ENCODE measurements around the gene ERAS.
A peak's percentile ranks its signal among the peaks of the same experiment; 100 is the strongest.
"Not testable (repeated sequence)": the region's sequence is repeated elsewhere in the genome, so short reads cannot be mapped to it uniquely, and the experiment has no call there.

Gene ERAS

DNA sequence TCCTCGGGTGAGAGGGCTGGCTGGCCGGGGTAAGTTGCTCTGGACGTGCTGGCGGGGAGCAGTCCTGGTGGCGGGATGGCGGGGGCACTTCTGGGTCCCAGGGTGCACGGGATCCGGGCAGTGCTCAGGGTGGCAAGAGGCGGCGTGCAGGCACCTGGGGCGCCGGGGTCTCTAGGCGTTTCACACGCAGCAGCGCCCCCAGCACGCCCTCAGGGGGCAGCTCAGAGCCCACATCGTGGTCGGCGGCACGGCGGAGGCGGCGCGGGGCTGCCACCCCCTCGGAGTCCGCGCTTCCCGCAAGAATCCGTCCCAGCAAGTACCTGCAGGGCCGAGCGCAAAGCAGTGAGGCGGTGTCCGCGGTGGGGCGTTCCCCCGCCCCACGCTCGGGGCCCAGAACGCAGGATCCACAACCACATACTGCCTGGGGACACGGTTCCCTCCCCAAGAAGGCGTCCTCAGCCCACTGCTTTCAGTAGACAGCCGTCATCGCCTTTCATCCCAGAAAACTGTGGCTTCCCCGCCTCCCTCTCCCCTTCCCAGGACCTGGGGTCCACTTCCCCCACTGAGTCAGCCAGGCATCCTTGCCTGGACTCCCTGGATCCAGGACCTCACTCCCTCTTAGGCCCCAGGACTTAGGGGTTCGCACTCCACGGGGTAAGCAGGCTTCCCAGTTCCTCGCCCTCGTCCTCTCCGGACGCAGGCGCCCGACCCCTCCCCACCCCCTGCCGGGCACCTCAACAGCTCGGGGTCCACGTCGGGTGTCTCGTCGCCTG, 5.0 kb downstream of the ERAS start:
- no peak overlapping the region for H3K27ac Mint-ChIP-seq
- no peak overlapping the region for H3K4me3 Mint-ChIP-seq
- DNase-seq (ENCODE audit: low spot score): no peak
- H3K9me3 Mint-ChIP-seq: no peaks in the 10 kb centered on the region
- H3K36me3 Mint-ChIP-seq (ENCODE audit: low read depth): peaks cover 5% of the 10 kb centered on the region
- H3K27me3 Mint-ChIP-seq (ENCODE audit: low read depth): peaks cover 62% of the 10 kb centered on the region
- H3K4me1 Mint-ChIP-seq (ENCODE audit: low read depth): peaks cover 9% of the 10 kb centered on the region

DNA sequence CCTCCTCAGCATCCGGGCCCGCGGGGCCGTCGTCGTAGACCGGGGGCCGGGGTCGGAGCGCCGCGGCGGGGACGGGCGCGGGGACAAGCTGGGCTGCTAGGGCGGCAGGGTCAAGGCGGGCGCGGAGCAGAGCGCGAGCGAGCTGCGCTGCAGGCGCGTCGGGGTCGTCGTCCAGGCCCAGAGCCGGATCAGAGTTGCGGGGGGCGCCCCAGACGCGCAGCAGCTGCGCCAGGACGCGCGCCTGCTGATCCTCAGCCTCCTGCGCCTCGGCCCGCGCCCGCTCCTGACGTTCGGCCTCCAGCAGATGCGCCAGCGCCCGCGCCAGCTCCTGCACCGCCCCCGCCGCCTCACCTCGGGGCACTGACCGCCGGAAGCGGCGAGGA, 5.6 kb downstream of the ERAS start:
- peaks cover 68% of the 10 kb centered on the region for H3K27me3 Mint-ChIP-seq (ENCODE audit: low read depth)

DNA sequence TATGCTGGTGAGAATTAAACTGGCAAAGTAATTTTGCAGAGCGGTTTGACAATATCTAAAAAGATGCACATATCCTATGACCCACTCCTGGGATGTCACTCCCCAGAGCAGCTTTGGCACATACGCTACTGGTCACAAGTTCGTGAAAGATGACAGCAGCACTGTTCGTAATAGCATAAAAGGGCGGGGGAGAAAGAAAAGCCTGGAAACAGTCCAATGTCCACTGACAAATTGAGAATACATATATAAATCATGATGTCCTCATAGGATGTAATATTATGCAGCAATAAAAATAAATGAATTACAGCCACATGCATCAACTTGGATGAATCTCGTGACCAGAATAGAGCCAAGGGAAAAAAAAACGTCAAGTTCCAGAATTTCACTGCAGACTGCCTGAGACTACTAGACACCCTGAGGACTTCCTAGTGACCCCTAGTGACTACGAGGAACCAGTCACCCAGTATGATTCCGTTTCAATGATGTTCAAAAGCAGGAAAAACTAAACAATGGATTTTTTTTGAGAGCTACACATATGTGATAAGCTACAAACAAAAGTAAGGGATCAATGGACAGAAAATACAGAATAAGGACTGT, 7.3 kb downstream of the ERAS start:
- no peaks in the 10 kb centered on the region for H3K36me3 Mint-ChIP-seq (ENCODE audit: low read depth)
- H3K27ac Mint-ChIP-seq: no peak overlapping the region
- no peak for DNase-seq (ENCODE audit: low spot score)
- H3K4me1 Mint-ChIP-seq (ENCODE audit: low read depth): peaks cover 9% of the 10 kb centered on the region
- H3K27me3 Mint-ChIP-seq (ENCODE audit: low read depth): peaks cover 57% of the 10 kb centered on the region
- H3K9me3 Mint-ChIP-seq: no peaks in the 10 kb centered on the region
- H3K4me3 Mint-ChIP-seq: no peak overlapping the region

More for the DNA sequence above, 5.6 kb downstream of the ERAS start:
- Mint-ChIP-seq H3K9me3 (no peaks in the 10 kb centered on the region), H3K4me1 (ENCODE audit: low read depth) (peaks cover 9% of the 10 kb centered on the region), H3K36me3 (ENCODE audit: low read depth) (peaks cover 5% of the 10 kb centered on the region), H3K4me3 (no peak overlapping the region), H3K27ac (no peak overlapping the region)
- no peak for DNase-seq (ENCODE audit: low spot score)

DNA sequence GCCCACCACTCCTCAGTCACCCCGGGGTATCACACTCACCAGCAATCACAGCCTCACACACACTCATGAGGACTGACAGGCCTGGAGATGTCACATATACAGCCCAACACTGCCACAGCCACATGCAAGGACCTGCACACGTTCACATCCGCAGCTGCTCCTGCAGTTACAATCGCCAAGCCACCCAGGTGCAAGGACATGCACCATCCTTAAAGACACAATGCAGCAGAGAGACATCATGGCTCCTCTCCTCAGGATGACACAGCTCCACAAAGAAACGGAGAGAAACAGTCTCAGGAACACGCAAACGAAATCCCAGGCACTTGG, 8.0 kb downstream of the ERAS start:
- H3K4me1 Mint-ChIP-seq (ENCODE audit: low read depth): peaks cover 9% of the 10 kb centered on the region
- no peaks in the 10 kb centered on the region for H3K9me3 Mint-ChIP-seq
- no peak for DNase-seq (ENCODE audit: low spot score)
- H3K27me3 Mint-ChIP-seq (ENCODE audit: low read depth): peaks cover 54% of the 10 kb centered on the region
- peak overlapping the region; percentile 43 for H3K27ac Mint-ChIP-seq
- H3K4me3 Mint-ChIP-seq: peak overlapping the region; percentile 74
- H3K36me3 Mint-ChIP-seq (ENCODE audit: low read depth): no peaks in the 10 kb centered on the region

DNA sequence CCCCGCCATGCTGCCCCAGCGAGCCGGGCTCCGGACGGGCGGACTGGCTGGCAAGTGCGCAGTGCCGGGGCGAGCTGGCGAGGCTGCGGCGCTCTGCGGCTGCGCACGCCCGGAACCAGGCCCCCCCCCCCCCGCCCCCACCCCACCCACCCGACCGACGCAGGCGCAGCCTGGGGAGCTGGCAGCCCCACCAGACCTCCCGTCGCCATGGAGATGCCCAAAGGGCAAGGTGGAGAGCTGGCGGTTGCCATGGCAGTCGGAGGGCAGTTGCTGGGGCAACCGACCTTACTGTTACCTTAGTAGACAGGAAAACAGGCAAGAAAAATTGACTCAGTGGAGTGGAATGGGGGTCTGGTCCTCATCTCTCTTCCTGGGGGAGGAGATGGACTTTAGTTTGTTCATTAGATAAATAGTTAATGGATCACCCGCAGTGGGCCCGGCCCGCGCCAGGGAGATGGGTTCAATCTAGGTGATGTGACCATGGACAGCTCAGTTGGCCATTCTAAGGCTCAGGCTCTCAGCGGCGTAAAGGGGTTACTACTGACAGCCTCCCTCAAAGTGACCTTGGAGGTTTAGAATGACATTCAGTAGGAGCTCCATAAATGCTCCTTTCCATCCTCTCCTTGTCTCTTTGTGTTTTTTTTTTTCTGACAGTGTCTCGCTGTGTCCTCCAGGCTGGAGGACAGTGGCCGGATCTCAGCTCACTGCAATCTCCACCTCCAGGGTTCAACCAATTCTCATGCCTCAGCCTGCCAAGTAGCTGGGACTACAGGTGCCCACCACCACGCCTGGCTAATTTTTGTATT, 9.4 kb downstream of the ERAS start, which contains the start of gene PCSK1N:
Gene PCSK1N (minus strand): TSS at position 87 of the 806 bp plus-strand sequence. CDS start 78 bp downstream, at position 9.
- Mint-ChIP-seq H3K4me3 (peak within 1 kb of the TSS; percentile 74), H3K27ac (peak within 1 kb of the TSS; percentile 43), H3K4me1 (ENCODE audit: low read depth) (peaks cover 9% of the 10 kb centered on the region), H3K27me3 (ENCODE audit: low read depth) (peaks cover 48% of the 10 kb centered on the region), H3K36me3 (ENCODE audit: low read depth) (no peaks in the 10 kb centered on the region), H3K9me3 (no peaks in the 10 kb centered on the region)
- no peak for DNase-seq (ENCODE audit: low spot score)

DNA sequence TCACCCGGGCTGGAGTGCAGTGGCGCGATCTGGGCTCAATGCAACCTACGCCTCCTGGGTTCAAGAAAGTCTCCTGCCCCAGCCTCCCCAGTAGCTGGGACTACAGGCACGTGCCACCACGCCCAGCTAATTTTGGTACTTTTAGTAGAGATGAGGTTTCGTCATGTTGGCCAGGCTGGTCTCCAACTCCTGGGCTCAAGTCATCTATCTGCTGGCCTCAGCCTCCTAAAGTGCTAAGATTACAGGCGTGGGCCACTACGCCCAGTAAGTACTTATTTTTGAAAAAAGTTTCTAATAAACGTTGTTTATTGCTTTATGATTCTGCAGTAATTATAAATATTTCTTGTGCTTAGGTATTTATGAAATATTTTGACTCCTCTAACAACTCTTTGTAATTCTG, 13.4 kb downstream of the ERAS start:
- H3K4me1 Mint-ChIP-seq (ENCODE audit: low read depth): peaks cover 3% of the 10 kb centered on the region
- DNase-seq (ENCODE audit: low spot score): no peak
- H3K9me3 Mint-ChIP-seq: no peaks in the 10 kb centered on the region
- H3K4me3 Mint-ChIP-seq: no peak overlapping the region
- H3K36me3 Mint-ChIP-seq (ENCODE audit: low read depth): no peaks in the 10 kb centered on the region
- peaks cover 24% of the 10 kb centered on the region for H3K27me3 Mint-ChIP-seq (ENCODE audit: low read depth)
- no peak overlapping the region for H3K27ac Mint-ChIP-seq

DNA sequence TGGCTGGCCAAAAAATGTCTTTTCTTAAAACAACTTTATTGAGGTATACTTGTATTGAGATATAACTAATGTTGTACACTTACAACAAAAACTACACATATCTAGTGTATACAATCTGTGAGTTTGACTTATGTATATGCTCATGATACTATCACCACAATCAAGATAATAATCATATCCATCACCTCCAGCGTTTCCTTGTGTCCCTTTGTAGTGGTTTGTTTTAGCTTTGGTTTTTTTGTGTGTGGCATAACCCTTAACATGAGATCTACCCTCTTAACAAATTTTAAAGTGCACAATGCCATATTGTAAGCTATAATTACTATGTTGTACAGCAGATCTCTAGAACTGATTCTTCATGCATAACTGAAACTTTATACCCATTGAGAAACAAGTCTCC, 22.5 kb downstream of the ERAS start:
- no peak overlapping the region for H3K4me3 Mint-ChIP-seq
- peaks cover 6% of the 10 kb centered on the region for H3K27me3 Mint-ChIP-seq (ENCODE audit: low read depth)
- DNase-seq (ENCODE audit: low spot score): no peak
- no peaks in the 10 kb centered on the region for H3K9me3 Mint-ChIP-seq
- H3K4me1 Mint-ChIP-seq (ENCODE audit: low read depth): peaks cover 5% of the 10 kb centered on the region
- no peaks in the 10 kb centered on the region for H3K36me3 Mint-ChIP-seq (ENCODE audit: low read depth)
- H3K27ac Mint-ChIP-seq: no peak overlapping the region

DNA sequence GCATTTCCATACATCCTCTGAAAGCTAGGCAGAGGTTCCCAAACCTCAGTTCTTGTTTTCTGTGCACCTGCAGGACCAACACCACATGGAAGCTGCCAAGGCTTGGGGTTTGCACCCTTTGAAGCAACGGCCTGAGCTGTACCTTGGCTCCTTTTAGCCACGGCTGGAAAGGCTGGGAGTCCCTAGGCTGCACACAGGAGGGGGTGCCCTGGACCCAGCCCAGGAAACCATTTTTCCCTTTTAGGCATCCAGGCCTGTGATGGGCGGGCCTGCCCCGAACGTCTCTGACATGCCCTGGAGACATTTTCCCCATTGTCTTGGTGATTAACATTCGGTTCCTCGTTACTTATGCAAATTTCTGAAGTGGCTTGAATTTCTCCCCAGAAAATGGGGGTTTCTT, 26.5 kb downstream of the ERAS start:
- no peaks in the 10 kb centered on the region for H3K9me3 Mint-ChIP-seq
- no peak overlapping the region for H3K27ac Mint-ChIP-seq
- H3K36me3 Mint-ChIP-seq (ENCODE audit: low read depth): no peaks in the 10 kb centered on the region
- peaks cover 11% of the 10 kb centered on the region for H3K4me1 Mint-ChIP-seq (ENCODE audit: low read depth)
- peaks cover 24% of the 10 kb centered on the region for H3K27me3 Mint-ChIP-seq (ENCODE audit: low read depth)
- no peak for DNase-seq (ENCODE audit: low spot score)
- no peak overlapping the region for H3K4me3 Mint-ChIP-seq

DNA sequence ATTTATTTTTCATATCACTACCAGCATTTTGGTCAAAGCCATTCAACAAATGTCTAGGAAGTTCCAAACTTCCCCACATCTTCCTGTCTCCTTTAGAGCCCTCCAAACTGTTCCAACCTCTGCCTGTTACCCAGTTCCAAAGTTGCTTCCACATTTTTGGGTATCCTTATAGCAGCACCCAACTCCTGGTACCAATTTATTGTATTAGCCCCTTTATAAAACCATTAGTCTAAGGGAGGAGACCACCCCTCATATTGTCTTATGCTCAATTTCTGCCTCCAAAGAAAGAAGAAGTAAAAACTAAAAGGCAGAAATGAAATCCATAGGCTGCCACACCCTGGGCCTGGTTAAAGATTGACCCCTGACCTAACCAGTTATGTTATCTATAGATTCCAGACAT, 27.2 kb downstream of the ERAS start:
- peaks cover 11% of the 10 kb centered on the region for H3K4me1 Mint-ChIP-seq (ENCODE audit: low read depth)
- not testable (repeated sequence) for H3K36me3 Mint-ChIP-seq (ENCODE audit: low read depth); H3K4me3 Mint-ChIP-seq; DNase-seq (ENCODE audit: low spot score); H3K9me3 Mint-ChIP-seq; H3K27ac Mint-ChIP-seq
- H3K27me3 Mint-ChIP-seq (ENCODE audit: low read depth): peaks cover 24% of the 10 kb centered on the region

DNA sequence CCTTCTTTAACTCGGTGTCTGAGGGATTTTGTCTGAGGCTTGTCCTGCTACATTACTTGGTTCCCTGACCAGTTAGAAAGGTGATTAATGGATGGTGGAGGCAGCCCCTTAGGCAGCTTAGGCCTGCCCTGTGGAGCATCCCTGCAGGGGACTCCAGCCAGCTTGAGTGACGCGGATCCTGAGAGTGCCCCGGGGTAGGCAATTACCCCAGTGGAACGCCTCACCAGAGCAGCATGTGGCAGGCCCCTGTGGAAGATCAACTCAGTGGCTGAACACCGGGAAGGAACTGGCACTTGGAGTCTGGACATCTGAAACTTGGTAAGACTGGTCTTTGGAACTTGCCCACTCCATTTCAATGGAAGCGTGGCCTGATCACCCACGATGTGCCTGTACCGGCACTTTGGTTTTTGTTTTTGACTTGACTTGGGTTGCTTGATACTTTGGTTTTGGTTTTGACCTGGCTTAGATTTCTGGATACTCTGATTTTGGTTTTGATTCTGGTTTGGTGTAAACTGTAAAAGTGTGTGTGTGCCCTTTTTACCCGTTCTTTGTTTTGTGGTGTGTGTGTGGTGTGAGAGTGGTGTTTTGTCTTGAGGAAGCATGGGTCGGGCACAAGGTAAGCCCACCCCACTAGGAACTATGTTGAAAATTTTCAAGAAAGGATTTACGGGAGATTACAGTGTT, 27.9 kb downstream of the ERAS start:
- not testable (repeated sequence) for DNase-seq (ENCODE audit: low spot score); H3K36me3 Mint-ChIP-seq (ENCODE audit: low read depth); H3K4me3 Mint-ChIP-seq; H3K9me3 Mint-ChIP-seq; H3K27ac Mint-ChIP-seq; H3K4me1 Mint-ChIP-seq (ENCODE audit: low read depth)
- H3K27me3 Mint-ChIP-seq (ENCODE audit: low read depth): peaks cover 20% of the 10 kb centered on the region

DNA sequence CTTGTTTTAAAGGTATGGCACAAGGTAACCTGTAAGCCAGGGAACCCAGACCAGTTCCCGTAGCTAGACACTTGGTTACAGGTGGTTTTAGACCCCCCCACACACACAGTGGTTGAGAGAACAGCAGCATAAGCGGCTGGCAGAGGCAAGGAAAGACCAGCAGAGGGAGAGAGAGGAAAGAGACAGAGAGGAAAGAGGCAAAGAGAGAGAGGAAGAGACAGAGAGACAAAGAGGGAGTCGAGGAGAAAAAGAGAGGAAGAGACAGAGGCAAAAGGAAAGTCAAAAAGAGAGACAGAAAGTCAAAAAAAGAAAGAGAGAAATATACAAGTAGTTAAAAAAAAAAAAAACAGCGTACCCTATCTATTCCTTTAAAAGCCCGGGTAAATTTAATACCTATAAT, 28.6 kb downstream of the ERAS start:
- no peaks in the 10 kb centered on the region for H3K9me3 Mint-ChIP-seq
- DNase-seq (ENCODE audit: low spot score): no peak
- H3K27me3 Mint-ChIP-seq (ENCODE audit: low read depth): peaks cover 20% of the 10 kb centered on the region
- H3K36me3 Mint-ChIP-seq (ENCODE audit: low read depth): no peaks in the 10 kb centered on the region
- H3K4me3 Mint-ChIP-seq: no peak overlapping the region
- peaks cover 6% of the 10 kb centered on the region for H3K4me1 Mint-ChIP-seq (ENCODE audit: low read depth)
- no peak overlapping the region for H3K27ac Mint-ChIP-seq

DNA sequence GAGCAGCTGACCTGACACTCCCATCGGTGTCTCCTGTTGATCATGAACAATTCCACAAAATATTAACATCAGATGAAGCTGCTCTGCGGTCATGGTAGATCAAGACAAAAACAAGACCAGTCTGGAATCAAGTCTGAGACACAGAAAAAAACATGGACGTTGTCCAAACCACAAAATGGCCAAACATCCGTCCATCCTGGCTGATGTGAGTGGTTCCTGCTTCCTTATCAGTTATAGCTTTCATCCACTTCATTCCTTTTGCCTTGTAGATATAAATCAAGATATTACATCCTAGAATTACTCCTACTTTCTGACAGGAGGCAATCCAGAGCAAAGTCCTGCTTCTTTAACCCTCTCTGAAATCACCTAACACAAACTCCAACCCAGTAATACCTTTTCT, 37.9 kb downstream of the ERAS start:
- no peak for DNase-seq (ENCODE audit: low spot score)
- Mint-ChIP-seq H3K27me3 (ENCODE audit: low read depth) (peaks cover 5% of the 10 kb centered on the region), H3K4me3 (no peak overlapping the region), H3K27ac (no peak overlapping the region), H3K4me1 (ENCODE audit: low read depth) (no peaks in the 10 kb centered on the region), H3K9me3 (no peaks in the 10 kb centered on the region), H3K36me3 (ENCODE audit: low read depth) (no peaks in the 10 kb centered on the region)

DNA sequence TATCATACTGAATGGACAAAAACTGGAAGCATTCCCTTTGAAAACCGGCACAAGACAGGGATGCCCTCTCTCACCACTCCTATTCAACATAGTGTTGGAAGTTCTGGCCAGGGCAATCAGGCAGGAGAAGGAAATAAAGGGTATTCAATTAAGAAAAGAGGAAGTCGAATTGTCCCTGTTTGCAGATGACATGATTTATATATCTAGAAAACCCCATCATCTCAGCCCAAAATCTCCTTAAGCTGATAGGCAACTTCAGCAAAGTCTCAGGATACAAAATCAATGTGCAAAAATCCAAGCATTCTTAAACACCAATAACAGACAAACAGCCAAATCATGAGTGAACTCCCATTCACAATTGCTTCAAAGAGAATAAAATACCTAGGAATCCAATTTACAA, 45.7 kb downstream of the ERAS start:
- H3K4me3 Mint-ChIP-seq; H3K27me3 Mint-ChIP-seq (ENCODE audit: low read depth); H3K36me3 Mint-ChIP-seq (ENCODE audit: low read depth): not testable (repeated sequence)

DNA sequence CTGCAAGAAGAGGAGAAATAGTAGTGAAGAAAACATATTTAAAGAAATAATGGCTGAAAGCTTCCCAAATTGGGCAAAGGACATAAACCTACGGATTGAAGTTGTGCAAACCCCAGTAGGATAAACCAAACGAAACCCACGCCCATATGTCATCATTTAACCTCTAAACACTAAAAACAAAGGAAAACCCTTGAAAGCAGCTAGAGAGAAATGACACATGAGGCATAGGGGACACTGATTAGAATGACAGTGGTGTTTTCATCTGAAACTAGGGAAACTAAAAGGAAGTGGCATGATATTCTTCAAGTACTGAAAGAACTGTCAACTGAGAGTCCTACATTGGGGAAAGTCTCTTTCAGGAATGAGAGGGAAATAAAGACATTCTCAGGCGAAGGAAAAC, 50.6 kb downstream of the ERAS start:
- not testable (repeated sequence) for H3K27ac Mint-ChIP-seq; H3K4me1 Mint-ChIP-seq (ENCODE audit: low read depth); H3K4me3 Mint-ChIP-seq; H3K27me3 Mint-ChIP-seq (ENCODE audit: low read depth); DNase-seq (ENCODE audit: low spot score); H3K36me3 Mint-ChIP-seq (ENCODE audit: low read depth); H3K9me3 Mint-ChIP-seq

More for the DNA sequence above, 45.7 kb downstream of the ERAS start:
- not testable (repeated sequence) for H3K27ac Mint-ChIP-seq; DNase-seq (ENCODE audit: low spot score); H3K4me1 Mint-ChIP-seq (ENCODE audit: low read depth); H3K9me3 Mint-ChIP-seq

Data from T-helper 2 cell treated with Interferon-gamma antibody and Interleukin-4, amounts not matched to agents 5 μg/mL and 100 μg/mL, for 36 hours (primary cell).